IMR-90 (cell line): ENCODE results near the gene MET. TPM values are rescaled to one million over a fixed set of nuclear protein-coding genes. Genes with fewer than 3 reads are reported as not detected.

ENCODE experiments used
- ATAC-seq: fragments of 200-7000 bp; cut with Tn5 transposase; 2 replicates; pipeline ENCODE4 v1.9.1; 2020; ENCODE audit warnings: low read depth, mild to moderate bottlenecking, moderate library complexity
- BruUV-seq: library from RNA; stranded (reverse); fragments of 400-500 nt; replicated peaks from 2 replicates; lab custom pipeline; 2021; lab: Mats Ljungman, UMichigan
- CTCF ChIA-PET: fragments of 300-600 bp; formaldehyde crosslinking; extraction: SDS; loops from one replicate; lab custom pipeline; 2021; ENCODE audit warnings: antibody characterized with exemption; lab: Yijun Ruan, JAX
- POLR2A ChIA-PET: fragments of 300-600 bp; sonication (Branson Sonifier 250); formaldehyde crosslinking; loops from one replicate; lab custom pipeline; 2022; ENCODE audit warnings: antibody characterized with exemption; ENCODE audit not compliant: unreplicated experiment; lab: Charles Lee
- DNase-seq: peaks from one replicate; pipeline ENCODE4 v3.0.0; 2013
- H2AFZ ChIP-seq: replicated peaks from 2 replicates; pipeline ENCODE3; 2013; ENCODE audit warnings: low read length, mild to moderate bottlenecking; ENCODE audit not compliant: poor library complexity
- H2AK5ac ChIP-seq: 2 replicates; pipeline ENCODE4 v1.6.1; 2013; ENCODE audit warnings: low read depth, low read length, inconsistent platforms
- H2AK9ac ChIP-seq: replicated peaks from 2 replicates; pipeline ENCODE3; 2013; ENCODE audit warnings: mild to moderate bottlenecking, low read depth, low read length, moderate library complexity; ENCODE audit not compliant: poor library complexity
- H2BK120ac ChIP-seq: 2 replicates; pipeline ENCODE4 v1.6.1; 2013; ENCODE audit warnings: low read depth, low read length, inconsistent platforms
- H2BK15ac ChIP-seq: 3 replicates; pipeline ENCODE4 v1.6.1; 2013; ENCODE audit warnings: low read depth, low read length, inconsistent platforms
- H2BK20ac ChIP-seq: 2 replicates; pipeline ENCODE4 v1.6.1; 2013; ENCODE audit warnings: low read depth, mild to moderate bottlenecking, inconsistent platforms, low read length, moderate library complexity
- H2BK5ac ChIP-seq: 2 replicates; pipeline ENCODE4 v1.6.1; 2013; ENCODE audit warnings: mild to moderate bottlenecking, low read depth, low read length, inconsistent platforms; ENCODE audit not compliant: poor library complexity, severe bottlenecking
- H3K14ac ChIP-seq: replicated peaks from 2 replicates; pipeline ENCODE4 v1.6.1; 2013; ENCODE audit warnings: low read depth, low read length, inconsistent platforms
- H3K18ac ChIP-seq: 2 replicates; pipeline ENCODE4 v1.6.1; 2013; ENCODE audit warnings: low read depth, low read length, control low read depth
- H3K23ac ChIP-seq: 2 replicates; pipeline ENCODE4 v1.6.1; 2013; ENCODE audit warnings: low read depth, low read length, inconsistent platforms
- H3K27ac ChIP-seq: 2 replicates; pipeline ENCODE4 v1.5.1; 2013; ENCODE audit warnings: mild to moderate bottlenecking, control low read depth, low read length; ENCODE audit not compliant: insufficient read depth
- H3K27me3 ChIP-seq: 2 replicates; pipeline ENCODE4 v1.6.1; 2013; ENCODE audit warnings: low read length; ENCODE audit not compliant: control insufficient read depth, insufficient read depth
- H3K36me3 ChIP-seq: 2 replicates; pipeline ENCODE4 v1.6.1; 2013; ENCODE audit warnings: low read length, mixed read lengths; ENCODE audit not compliant: control insufficient read depth, insufficient read depth
- H3K4ac ChIP-seq: 2 replicates; pipeline ENCODE4 v1.6.1; 2013; ENCODE audit warnings: low read depth, low read length, inconsistent platforms
- H3K4me1 ChIP-seq: 2 replicates; pipeline ENCODE4 v1.6.1; 2013; ENCODE audit warnings: low read length, mixed read lengths; ENCODE audit not compliant: control insufficient read depth, insufficient read depth
- H3K4me2 ChIP-seq: 2 replicates; pipeline ENCODE4 v1.6.1; 2013; ENCODE audit warnings: low read depth, mild to moderate bottlenecking, control low read depth, low read length, moderate library complexity
- H3K4me3 ChIP-seq: 2 replicates; pipeline ENCODE4 v1.5.1; 2013; ENCODE audit warnings: low read depth, mild to moderate bottlenecking, control low read depth, low read length, moderate library complexity; ENCODE audit not compliant: insufficient read depth
- H3K56ac ChIP-seq: 2 replicates; pipeline ENCODE4 v1.6.1; 2013; ENCODE audit warnings: low read length, inconsistent platforms; ENCODE audit not compliant: insufficient read depth; ENCODE audit errors: extremely low read depth
- H3K79me1 ChIP-seq, 2 experiments: 2 replicates each; pipeline ENCODE4 v1.6.1; 2013; ENCODE audit warnings: low read length in 2 of 2, inconsistent platforms in 1 of 2, low read depth in 1 of 2
- H3K9ac ChIP-seq: 2 replicates; pipeline ENCODE4 v1.6.1; 2013; ENCODE audit warnings: low read depth, low read length, control low read depth
- H3K9me1 ChIP-seq: 2 replicates; pipeline ENCODE4 v1.6.1; 2013; ENCODE audit warnings: low read length, inconsistent platforms; ENCODE audit not compliant: insufficient read depth
- H3K9me3 ChIP-seq: 2 replicates; pipeline ENCODE4 v1.6.1; 2013; ENCODE audit warnings: low read length; ENCODE audit not compliant: control insufficient read depth, insufficient read depth
- H4K20me1 ChIP-seq: 2 replicates; pipeline ENCODE4 v1.6.1; 2013; ENCODE audit warnings: low read length, inconsistent platforms; ENCODE audit not compliant: insufficient read depth
- H4K5ac ChIP-seq: 2 replicates; pipeline ENCODE4 v1.6.1; 2013; ENCODE audit warnings: mild to moderate bottlenecking, low read depth, low read length, control low read depth
- H4K8ac ChIP-seq, 2 experiments: 2 replicates each; pipeline ENCODE4 v1.6.1; 2013; ENCODE audit warnings: low read depth in 2 of 2, low read length in 2 of 2, control low read depth in 1 of 2, inconsistent platforms in 1 of 2
- H4K91ac ChIP-seq: 2 replicates; pipeline ENCODE4 v1.6.1; 2013; ENCODE audit warnings: low read depth, low read length, inconsistent platforms; ENCODE audit not compliant: insufficient read depth
- NFE2L2 ChIP-seq: fragments of 150-350 bp; IDR thresholded peaks from 2 replicates; pipeline ENCODE4 v1.6.1; 2016; ENCODE audit warnings: low read depth, mild to moderate bottlenecking, low read length
- RCOR1 ChIP-seq: IDR thresholded peaks from 2 replicates; pipeline ENCODE4 v1.6.1; 2012; ENCODE audit warnings: mild to moderate bottlenecking, low read length, improper control_type of control experiment; ENCODE audit not compliant: insufficient replicate concordance
- WGBS, 2 experiments: methylation state at CpG; one replicate each; pipeline versions ENCODE4 v1.1.5 to v1.1.7; 2013; ENCODE audit warnings: missing lambda C conversion rate in 2 of 2; ENCODE audit not compliant: insufficient read length in 1 of 2; ENCODE audit errors: extremely low coverage in 2 of 2; 5-methylcytosine and 5-hydroxymethylcytosine counted together
- dilution Hi-C: fragments of 300-500 bp; cut with HindIII; formaldehyde crosslinking; loops from one replicate; pipeline ENCODE4 v1.14.3; 2018; ENCODE audit warnings: low sequenced_read_pairs; ENCODE audit not compliant: unreplicated experiment
- in situ Hi-C: fragments of 300-500 bp; cut with MboI; formaldehyde crosslinking; loops from 3 replicates; pipeline ENCODE4 v1.14.3; 2019; ENCODE audit warnings: low sequenced_read_pairs, inconsistent platforms, mixed read lengths
- intact Hi-C: fragments of 100-400 bp; cut with micrococcal nuclease; formaldehyde crosslinking; loops from 2 replicates; pipeline ENCODE4 v1.10.0; 2022
- polyA plus RNA-seq, 3 experiments: library from polyadenylated mRNA; depleted of rRNA; stranded (reverse); fragments of >200 nt; gene quantifications; 2 replicates each; pipeline ENCODE4 v1.2.3, GENCODE V29; 2012; ENCODE audit warnings: low replicate concordance in 1 of 3
- total RNA-seq: library from RNA; depleted of rRNA; stranded (reverse); fragments of >200 nt; gene quantifications from 2 replicates; pipeline ENCODE4 v1.2.3, GENCODE V29; 2012
- TF ChIP-seq, protein P1 (sequence below): conservative IDR thresholded peaks from 2 replicates; pipeline ENCODE4 v1.5.1; 2012; ENCODE audit warnings: mild to moderate bottlenecking, low read depth, low read length, improper control_type of control experiment
- TF ChIP-seq, protein P2 (sequence below): fragments of 150-350 bp; IDR thresholded peaks from 2 replicates; pipeline ENCODE4 v1.6.1; 2017; ENCODE audit warnings: mild to moderate bottlenecking, antibody characterized with exemption, low read length, low read depth

The MET gene
- total and polyA plus RNA-seq, 2 of the 4 experiments (the other 2 are of a cell fraction): 15.0 to 84.6 TPM

DNA sequence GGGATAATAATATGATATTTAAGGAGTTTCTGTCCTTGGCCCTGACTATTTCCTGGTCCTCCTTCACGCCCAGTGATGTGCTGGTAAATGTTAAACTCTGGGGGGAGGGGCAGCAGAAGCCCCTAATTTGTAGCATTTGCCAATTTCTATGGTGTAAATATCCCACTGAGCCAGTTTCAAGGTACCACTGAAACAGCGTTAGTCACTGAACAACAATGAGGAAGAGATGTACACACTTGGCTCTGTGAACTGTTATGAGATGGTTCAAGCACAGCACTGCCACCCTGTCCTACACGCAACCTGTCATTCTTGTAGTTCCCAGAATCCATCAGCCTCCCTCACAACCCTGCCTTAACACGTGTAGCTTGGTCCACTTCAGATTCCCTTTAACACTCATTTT is 39.8 kb downstream of the MET start:
- no peak overlapping the region for H3K9ac ChIP-seq
- H4K5ac ChIP-seq: no peak overlapping the region; the same call in 1 of the 2 replicates
- no peaks in the 10 kb centered on the region for H3K27me3 ChIP-seq
- no TSS peak for BruUV-seq
- no peak overlapping the region; the same call in 1 of the 2 replicates for H2BK20ac ChIP-seq
- no peak overlapping the region for H2BK120ac ChIP-seq
- ChIA-PET POLR2A (no interaction called here), CTCF (no interaction called here)
- H2BK15ac ChIP-seq: no peak overlapping the region; the same call in 2 of the 3 replicates
- ATAC-seq: no peak
- no peak overlapping the region; the same call in 1 of the 2 replicates for H3K14ac ChIP-seq
- no peak overlapping the region for H2AFZ ChIP-seq
- H3K18ac ChIP-seq: no peak overlapping the region
- dilution Hi-C loops (no loop called here), intact Hi-C loops (loop anchor here (1.0 kb wide), 1 partner anchor 11 kb away; no protein-coding TSS in a partner anchor), in situ Hi-C loops (no loop called here)
- no peak for DNase-seq
- TF ChIP-seq, protein P1, sequence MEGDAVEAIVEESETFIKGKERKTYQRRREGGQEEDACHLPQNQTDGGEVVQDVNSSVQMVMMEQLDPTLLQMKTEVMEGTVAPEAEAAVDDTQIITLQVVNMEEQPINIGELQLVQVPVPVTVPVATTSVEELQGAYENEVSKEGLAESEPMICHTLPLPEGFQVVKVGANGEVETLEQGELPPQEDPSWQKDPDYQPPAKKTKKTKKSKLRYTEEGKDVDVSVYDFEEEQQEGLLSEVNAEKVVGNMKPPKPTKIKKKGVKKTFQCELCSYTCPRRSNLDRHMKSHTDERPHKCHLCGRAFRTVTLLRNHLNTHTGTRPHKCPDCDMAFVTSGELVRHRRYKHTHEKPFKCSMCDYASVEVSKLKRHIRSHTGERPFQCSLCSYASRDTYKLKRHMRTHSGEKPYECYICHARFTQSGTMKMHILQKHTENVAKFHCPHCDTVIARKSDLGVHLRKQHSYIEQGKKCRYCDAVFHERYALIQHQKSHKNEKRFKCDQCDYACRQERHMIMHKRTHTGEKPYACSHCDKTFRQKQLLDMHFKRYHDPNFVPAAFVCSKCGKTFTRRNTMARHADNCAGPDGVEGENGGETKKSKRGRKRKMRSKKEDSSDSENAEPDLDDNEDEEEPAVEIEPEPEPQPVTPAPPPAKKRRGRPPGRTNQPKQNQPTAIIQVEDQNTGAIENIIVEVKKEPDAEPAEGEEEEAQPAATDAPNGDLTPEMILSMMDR: no peak
- TF ChIP-seq RCOR1 (no peak), NFE2L2 (no peak)
- TF ChIP-seq, protein P2, sequence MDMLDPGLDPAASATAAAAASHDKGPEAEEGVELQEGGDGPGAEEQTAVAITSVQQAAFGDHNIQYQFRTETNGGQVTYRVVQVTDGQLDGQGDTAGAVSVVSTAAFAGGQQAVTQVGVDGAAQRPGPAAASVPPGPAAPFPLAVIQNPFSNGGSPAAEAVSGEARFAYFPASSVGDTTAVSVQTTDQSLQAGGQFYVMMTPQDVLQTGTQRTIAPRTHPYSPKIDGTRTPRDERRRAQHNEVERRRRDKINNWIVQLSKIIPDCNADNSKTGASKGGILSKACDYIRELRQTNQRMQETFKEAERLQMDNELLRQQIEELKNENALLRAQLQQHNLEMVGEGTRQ: no peak
- no peaks in the 10 kb centered on the region for H3K36me3 ChIP-seq
- H3K56ac ChIP-seq: no peak overlapping the region
- H4K20me1 ChIP-seq: no peaks in the 10 kb centered on the region
- no peak overlapping the region for H3K23ac ChIP-seq
- H3K4me3 ChIP-seq: no peak overlapping the region
- peaks cover 12 to 24% of the 10 kb centered on the region in 2 experiments; a peak in 3 of 4 replicates for H3K79me1 ChIP-seq
- H4K8ac ChIP-seq: no peak overlapping the region
- peaks cover 10% of the 10 kb centered on the region for H3K9me1 ChIP-seq
- peaks cover 7% of the 10 kb centered on the region for H3K4me1 ChIP-seq
- 90% methylated on average over 2 of the region's 4 CpGs; no CpG with 5 or more reads in 1 of the 2 experiments for WGBS, 2 experiments
- 0 out of 2 replicates have a peak overlapping the region, but pooled peaks have one; percentile 12 for H3K4ac ChIP-seq
- no peak overlapping the region for H3K4me2 ChIP-seq
- no peak overlapping the region for H3K27ac ChIP-seq
- H2BK5ac ChIP-seq: no peak overlapping the region
- H3K9me3 ChIP-seq: no peaks in the 10 kb centered on the region
- peak overlapping the region; percentile 27; the same call in 1 of the 2 replicates for H2AK5ac ChIP-seq
- no peak overlapping the region for H2AK9ac ChIP-seq
- no peak overlapping the region for H4K91ac ChIP-seq
